ENCODE data around the gene SLC6A3. TPM values are rescaled to one million over a fixed set of nuclear protein-coding genes. Genes with fewer than 3 reads are reported as not detected.

Gene SLC6A3
- total and polyA plus RNA-seq, 2 of the 13 experiments (the other 11 are each of a cell fraction or from before 2014, with no cell fraction given): 0.01 TPM; not detected in 1

DNA sequence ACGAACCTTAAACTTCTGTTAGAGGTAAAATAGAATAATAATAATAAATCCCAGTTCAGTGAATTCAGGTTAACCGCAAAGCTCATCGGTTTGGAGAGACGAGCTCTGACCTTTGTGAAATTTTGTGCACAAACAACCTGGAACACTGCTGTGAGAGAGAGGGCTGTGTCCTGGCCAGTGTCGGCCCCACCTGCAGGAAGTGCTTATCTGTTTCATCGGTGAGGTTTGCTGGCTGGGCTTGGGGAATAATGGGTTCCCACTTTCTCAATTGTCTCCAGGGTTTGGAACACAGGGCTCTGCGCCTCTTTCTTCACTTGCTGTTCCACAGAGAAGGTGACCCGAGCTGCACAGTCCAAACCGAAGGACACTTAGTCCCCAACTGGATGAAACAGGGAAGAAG is 81.0 kb downstream of the SLC6A3 start:
- no TSS peak for BruUV-seq (replicated peaks)
- CTCF ChIA-PET (ENCODE audit: low intra/inter-chr PET ratio, low total read pairs): no interaction called here
- no peaks in the 10 kb centered on the region for H3K4me1 ChIP-seq (ENCODE audit: insufficient read depth, low read length)
- DNase-seq (ENCODE audit: low spot score): no peak
- H3K27ac ChIP-seq (ENCODE audit: extremely low read length, insufficient read depth, low read length): no peak overlapping the region
- H2AFZ ChIP-seq (ENCODE audit: low read length): no peak overlapping the region
- H3K4me2 ChIP-seq (ENCODE audit: low read depth, low read length): no peak overlapping the region
- FAIRE-seq: no peak
- POLR2A ChIA-PET: no interaction called here
- no peak for ATAC-seq
- no peaks in the 10 kb centered on the region for H3K79me2 ChIP-seq (ENCODE audit: insufficient read depth, low read length)
- intact Hi-C loops (cut with micrococcal nuclease; ENCODE audit: unreplicated experiment) (no loop called here), in situ Hi-C loops (cut with HindIII; ENCODE audit: extremely low pct_ligation_motif_present, low pct_unique_long_range_greater_than_20kb) (no loop called here)
- H3K27me3 ChIP-seq (ENCODE audit: control insufficient read depth in 1 of 2, insufficient read depth in 2 of 2, low read length in 2 of 2): peaks cover 3 to 62% of the 10 kb centered on the region in 2 experiments; a peak in 4 of 5 replicates
- H3K9ac ChIP-seq (ENCODE audit: insufficient read depth, low read depth, low read length): no peak overlapping the region
- no peaks in the 10 kb centered on the region for H3K36me3 ChIP-seq (replicated peaks in 1 of 2; ENCODE audit: control insufficient read depth in 1 of 2, insufficient read depth in 2 of 2, low read length in 2 of 2)
- H3K4me3 ChIP-seq (replicated peaks in 1 of 3; ENCODE audit: insufficient read depth in 1 of 3, low read depth in 2 of 3, low read length in 3 of 3): no peak overlapping the region
- WGBS (ENCODE audit: low lambda C conversion rate): 27% methylated on average over 7 of the region's 9 CpGs
- no peaks in the 10 kb centered on the region for H4K20me1 ChIP-seq (ENCODE audit: insufficient read depth, low read length)
- no peak for TF ChIP-seq GABPB1 (CRISPR knock-in tag; IDR thresholded peaks at IDR 0.05)
- no peak for TF ChIP-seq ZNF180 (CRISPR knock-in tag; IDR thresholded peaks at IDR 0.05; ENCODE audit: borderline replicate concordance, low read depth)
- TF ChIP-seq FOXO1 (CRISPR knock-in tag; IDR thresholded peaks at IDR 0.05): no peak
- no peak for TF ChIP-seq SP2 (CRISPR knock-in tag; IDR thresholded peaks at IDR 0.05)
- no peak for TF ChIP-seq CHD2 (IDR thresholded peaks at IDR 0.05; ENCODE audit: low read depth, low read length)
- no peak for TF ChIP-seq ZNF382 (CRISPR knock-in tag; IDR thresholded peaks at IDR 0.05; ENCODE audit: borderline replicate concordance)
- TF ChIP-seq MLLT10 (CRISPR knock-in tag; IDR thresholded peaks at IDR 0.05): no peak
- no peak for TF ChIP-seq MED8 (CRISPR knock-in tag; IDR thresholded peaks at IDR 0.05; ENCODE audit: insufficient replicate concordance)
- no peak for TF ChIP-seq SMARCE1 (IDR thresholded peaks at IDR 0.05; ENCODE audit: borderline replicate concordance)
- no peak for TF ChIP-seq REPIN1 (CRISPR knock-in tag; IDR thresholded peaks at IDR 0.05; ENCODE audit: borderline replicate concordance, low read depth)
- TF ChIP-seq, protein P1, sequence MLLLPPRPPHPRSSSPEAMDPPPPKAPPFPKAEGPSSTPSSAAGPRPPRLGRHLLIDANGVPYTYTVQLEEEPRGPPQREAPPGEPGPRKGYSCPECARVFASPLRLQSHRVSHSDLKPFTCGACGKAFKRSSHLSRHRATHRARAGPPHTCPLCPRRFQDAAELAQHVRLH (CRISPR knock-in tag; IDR thresholded peaks at IDR 0.05; ENCODE audit: borderline replicate concordance, low read depth): no peak
- no peak for TF ChIP-seq TEAD2 (CRISPR knock-in tag; IDR thresholded peaks at IDR 0.05)
- TF ChIP-seq GRHL1 (CRISPR knock-in tag; conservative IDR thresholded peaks at IDR 0.05): no peak
- TF ChIP-seq HNRNPK (IDR thresholded peaks at IDR 0.05; ENCODE audit: low read depth, low read length, poor library complexity, severe bottlenecking): no peak
- TF ChIP-seq, protein P2, sequence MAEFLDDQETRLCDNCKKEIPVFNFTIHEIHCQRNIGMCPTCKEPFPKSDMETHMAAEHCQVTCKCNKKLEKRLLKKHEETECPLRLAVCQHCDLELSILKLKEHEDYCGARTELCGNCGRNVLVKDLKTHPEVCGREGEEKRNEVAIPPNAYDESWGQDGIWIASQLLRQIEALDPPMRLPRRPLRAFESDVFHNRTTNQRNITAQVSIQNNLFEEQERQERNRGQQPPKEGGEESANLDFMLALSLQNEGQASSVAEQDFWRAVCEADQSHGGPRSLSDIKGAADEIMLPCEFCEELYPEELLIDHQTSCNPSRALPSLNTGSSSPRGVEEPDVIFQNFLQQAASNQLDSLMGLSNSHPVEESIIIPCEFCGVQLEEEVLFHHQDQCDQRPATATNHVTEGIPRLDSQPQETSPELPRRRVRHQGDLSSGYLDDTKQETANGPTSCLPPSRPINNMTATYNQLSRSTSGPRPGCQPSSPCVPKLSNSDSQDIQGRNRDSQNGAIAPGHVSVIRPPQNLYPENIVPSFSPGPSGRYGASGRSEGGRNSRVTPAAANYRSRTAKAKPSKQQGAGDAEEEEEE (CRISPR knock-in tag; IDR thresholded peaks at IDR 0.05; ENCODE audit: borderline replicate concordance): no peak
- no peak for TF ChIP-seq U2AF2 (IDR thresholded peaks at IDR 0.05; ENCODE audit: low read depth, low read length)
- no peak for TF ChIP-seq NFE2 (CRISPR knock-in tag; IDR thresholded peaks at IDR 0.05)
- no peaks in the 10 kb centered on the region for H3K9me3 ChIP-seq (ENCODE audit: low read length)
